Activated CD4-positive, CD25-positive, alpha-beta regulatory T cell treated with anti-CD3 and anti-CD28 coated beads, Interleukin-2, amount 50 U/mL, for 16 hours (primary cell): ENCODE data around the gene WIF1.

ENCODE experiments used
- DNase-seq: peaks from one replicate; pipeline ENCODE4 v3.0.0-alpha.2; 2020; ENCODE audit warnings: low read depth, low spot score

The WIF1 gene

GRCh38 chr12:65122703-65123102 lies 1.6 kb upstream of the WIF1 start:
- DNase-seq, result no peak

DNA sequence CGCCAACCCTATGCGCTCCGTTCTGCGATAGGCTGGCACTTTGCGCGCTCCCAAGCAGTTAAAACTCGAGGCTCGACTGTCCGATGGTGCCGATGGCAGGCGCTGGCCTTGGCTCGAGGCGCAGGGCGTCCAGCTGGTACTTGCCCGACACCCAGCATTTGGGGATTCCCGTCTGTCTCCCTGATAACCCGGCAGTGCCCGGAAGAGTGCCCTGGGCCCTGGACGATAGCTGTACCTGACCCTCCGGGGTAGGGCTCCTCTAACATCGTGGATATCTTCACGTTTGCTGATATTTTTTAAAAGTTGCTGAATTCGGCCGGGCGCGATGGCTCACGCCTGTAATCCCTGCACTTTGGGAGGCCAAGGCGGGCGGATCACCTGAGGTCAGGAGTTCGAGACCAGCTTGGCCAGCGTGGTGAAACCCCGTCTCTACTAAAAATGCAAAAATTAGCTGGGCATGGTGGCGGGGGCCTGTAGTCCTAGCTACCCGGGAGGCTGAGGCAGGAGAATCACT lies 908 bp upstream of the WIF1 start:
- no peak for DNase-seq

- no peak for DNase-seq
These were observed 2.0 kb downstream of the WIF1 start for GRCh38 chr12:65119063-65119462.

- no peak for DNase-seq
These were observed 7.5 kb downstream of the WIF1 start for GRCh38 chr12:65113621-65114035.

DNA sequence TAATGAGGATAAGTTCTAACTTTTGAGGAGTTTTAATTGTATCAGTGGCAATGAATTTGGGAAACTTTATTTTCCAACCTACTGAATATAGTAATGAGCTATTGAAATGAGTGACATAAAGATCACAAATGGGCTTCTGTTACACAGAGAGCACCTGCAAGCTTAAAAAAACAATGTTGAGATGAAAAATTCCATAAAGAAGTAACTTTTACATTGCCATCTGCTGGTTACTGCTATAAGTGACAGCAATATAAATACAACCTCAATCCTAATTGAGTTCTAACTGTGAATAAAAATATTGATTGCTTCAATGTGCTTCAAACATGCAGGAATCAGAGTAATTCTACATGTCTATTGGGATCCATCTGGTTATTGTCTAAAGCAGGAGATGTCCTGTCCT lies 14.2 kb downstream of the WIF1 start:
- DNase-seq, result no peak

GRCh38 chr12:65100140-65100539 lies 21.0 kb downstream of the WIF1 start:
- DNase-seq, result no peak

DNA sequence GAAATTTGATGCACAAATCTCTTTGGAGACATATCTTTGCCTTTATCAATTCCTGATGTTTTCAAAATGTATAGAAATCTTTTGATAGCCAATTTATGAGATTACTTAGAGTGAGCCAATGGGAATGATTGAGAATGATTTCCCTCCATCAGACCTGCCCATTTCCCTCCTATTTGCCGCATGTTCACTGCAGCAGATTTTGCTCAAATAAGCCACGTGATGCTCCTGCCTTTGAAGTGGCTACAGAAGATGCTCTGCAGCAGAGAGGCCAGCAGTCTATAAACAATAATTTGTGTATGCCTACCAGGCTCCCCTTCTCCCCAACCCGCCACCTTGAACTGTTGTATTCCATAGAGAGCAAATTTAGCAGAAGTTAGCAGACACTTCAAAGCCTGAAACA lies 21.9 kb downstream of the WIF1 start:
- no peak for DNase-seq

DNA sequence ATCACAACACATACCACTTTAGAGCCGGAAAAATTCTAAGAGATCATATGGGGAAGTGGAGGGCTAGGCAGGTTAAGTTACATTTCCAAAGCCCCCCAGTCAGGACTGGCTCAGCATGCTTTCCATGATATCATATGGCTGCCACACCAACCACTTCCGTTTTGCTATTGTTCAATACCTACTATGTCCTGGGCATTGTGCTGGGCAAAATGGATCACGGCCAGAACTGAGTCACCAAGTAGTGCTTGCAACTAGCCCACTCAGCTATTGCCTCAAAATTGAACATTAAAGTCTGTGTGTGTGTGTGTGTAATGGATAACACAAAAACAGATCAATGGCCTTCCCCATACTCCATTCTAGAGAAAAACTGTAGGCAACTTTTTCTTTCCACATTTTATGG lies 22.7 kb downstream of the WIF1 start:
- DNase-seq, result no peak

DNA sequence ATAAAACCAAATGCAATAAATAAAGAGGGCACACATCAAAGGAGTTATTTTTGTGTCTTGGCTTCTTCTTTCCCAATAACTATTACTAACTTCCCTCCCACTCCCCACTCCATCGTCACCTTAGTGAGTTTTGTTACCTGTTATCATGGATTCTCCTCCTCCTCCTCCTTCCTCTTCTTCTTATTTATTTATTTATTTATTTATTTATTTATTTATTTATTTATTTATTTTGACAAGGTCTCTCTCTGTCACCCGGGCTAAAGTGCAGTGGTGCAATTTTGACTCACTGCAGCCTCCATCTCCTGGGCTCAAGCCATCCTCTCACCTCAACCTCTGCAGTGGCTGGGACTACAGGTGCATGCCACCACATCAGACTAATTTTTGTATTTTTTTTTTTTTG lies 26.4 kb downstream of the WIF1 start:
- no peak for DNase-seq

- DNase-seq, result no peak
These were observed 27.5 kb downstream of the WIF1 start for GRCh38 chr12:65093606-65094005.

DNA sequence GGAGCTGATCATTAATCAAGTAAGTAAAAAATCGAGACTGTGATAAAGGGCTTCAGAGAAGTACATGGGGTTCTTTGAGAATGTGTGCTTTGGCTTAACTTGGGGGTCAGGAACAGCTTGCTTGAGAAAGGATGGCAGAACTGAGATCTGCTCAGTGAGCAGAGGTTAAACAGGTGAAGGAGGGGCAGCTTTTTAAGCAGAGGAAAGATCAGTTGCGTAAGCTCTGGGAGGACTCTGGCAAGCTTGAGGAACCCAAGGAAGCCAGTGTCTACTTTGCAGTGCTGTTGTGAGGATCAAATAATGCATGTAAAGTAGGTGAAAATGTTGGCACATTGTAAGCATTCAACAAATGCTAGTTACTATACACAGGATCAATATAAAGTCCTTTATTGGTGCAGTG lies 30.6 kb downstream of the WIF1 start:
- DNase-seq, result no peak

DNA sequence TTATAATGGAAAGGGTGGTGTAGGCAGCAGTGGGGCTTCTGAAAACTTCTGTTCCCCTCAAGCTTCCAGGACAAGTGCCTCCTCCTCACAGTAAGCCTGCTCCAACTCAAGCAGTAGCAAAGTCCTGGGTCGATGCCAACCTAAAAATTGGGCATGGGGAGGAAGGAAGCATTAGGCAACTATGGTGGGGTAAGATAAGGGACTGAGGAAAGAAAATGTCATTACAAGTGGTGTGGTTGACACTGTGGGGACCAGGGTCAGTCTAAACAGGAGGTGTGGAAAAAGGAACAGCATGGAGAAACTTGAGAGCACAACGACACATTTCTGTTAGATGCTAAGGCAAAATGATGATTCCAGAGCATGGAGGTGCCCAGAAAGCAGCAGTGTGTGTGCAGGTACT lies 34.9 kb downstream of the WIF1 start:
- DNase-seq, result no peak

GRCh38 chr12:65084579-65084978 lies 36.5 kb downstream of the WIF1 start:
- no peak for DNase-seq

- no peak for DNase-seq
These were observed 37.5 kb downstream of the WIF1 start for GRCh38 chr12:65083581-65083980.

DNA sequence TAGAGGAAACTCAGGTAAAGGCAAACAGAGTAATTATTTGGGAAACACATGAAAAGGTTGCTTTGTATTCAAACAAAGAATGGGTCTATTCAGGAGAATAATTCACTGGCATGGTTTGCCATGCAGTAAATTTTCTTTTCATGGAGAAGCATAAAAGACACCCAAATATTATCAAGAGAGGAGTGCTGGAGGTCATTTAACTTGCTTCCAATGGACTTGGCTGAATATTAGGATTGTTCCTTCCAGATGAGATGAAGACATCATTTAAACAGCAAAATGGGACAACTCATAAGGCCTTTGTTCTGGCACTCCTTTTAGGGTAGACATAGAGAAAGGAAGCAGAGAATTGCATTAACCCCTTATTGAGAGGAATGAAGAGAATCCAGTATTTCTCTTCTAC lies 38.7 kb downstream of the WIF1 start:
- DNase-seq, result no peak

GRCh38 chr12:65081496-65081895 lies 39.6 kb downstream of the WIF1 start:
- DNase-seq, result no peak

GRCh38 chr12:65074932-65075331 lies 46.2 kb downstream of the WIF1 start:
- no peak for DNase-seq

DNA sequence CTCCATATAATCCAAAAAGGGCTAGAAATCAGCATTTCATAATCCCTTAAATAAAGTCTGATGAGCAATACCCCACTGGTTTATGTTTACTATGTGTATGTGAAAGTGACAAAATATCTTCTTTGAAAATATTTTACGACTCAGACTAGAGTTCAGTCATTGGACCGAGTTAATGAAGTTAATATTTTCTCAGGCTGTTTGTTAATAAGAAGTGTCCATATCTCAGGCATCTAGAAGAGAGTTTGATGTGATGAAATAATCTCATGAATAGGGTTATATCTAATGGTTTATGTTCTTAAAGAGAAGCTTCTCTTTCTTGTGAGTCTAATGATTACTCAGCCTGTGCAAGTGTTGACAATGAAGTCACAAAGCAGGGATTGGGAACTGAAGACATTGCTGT lies 51.8 kb downstream of the WIF1 start:
- no peak for DNase-seq

GRCh38 chr12:65067383-65067782 lies 53.7 kb downstream of the WIF1 start:
- no peak for DNase-seq

DNA sequence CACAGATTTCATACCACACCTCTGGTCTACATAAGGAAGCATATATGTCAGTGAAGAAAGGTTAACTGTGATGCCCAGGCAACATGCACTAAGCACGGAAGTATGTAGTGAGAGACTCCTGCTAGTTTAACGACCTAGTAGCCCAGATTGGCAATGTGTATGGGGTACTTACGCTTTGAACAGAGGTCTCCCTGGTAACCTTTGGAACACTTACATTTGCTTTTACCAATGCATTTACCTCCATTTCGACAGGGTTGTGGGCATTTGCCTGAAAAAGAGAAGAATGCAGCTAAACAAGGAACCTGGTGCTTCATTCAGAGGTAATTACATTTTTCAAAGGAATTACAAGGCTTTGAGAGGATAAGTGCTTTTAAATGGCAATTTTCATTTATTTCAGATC lies 65.2 kb downstream of the WIF1 start:
- no peak for DNase-seq

GRCh38 chr12:65051218-65051617 lies 69.9 kb downstream of the WIF1 start:
- DNase-seq, result no peak

DNA sequence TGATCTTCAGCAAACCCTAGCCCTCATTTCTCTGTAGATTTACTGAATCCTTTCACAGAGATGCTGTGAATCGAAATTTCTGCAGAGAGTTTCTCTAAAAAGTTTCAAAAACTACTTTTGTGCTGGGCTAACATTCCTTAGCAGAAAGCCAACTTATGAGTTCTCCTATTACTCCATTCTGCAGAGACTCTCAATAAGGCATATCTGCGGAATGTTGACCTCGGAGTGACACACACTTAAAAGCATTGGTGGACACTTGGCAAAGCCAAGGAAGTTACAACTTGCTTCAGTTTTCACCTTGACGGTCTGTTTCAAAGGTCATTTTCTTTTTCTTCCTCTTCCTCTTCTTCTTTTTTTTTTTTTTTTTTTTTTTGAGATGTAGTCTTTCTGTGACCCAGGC lies 75.8 kb downstream of the WIF1 start:
- no peak for DNase-seq

DNA sequence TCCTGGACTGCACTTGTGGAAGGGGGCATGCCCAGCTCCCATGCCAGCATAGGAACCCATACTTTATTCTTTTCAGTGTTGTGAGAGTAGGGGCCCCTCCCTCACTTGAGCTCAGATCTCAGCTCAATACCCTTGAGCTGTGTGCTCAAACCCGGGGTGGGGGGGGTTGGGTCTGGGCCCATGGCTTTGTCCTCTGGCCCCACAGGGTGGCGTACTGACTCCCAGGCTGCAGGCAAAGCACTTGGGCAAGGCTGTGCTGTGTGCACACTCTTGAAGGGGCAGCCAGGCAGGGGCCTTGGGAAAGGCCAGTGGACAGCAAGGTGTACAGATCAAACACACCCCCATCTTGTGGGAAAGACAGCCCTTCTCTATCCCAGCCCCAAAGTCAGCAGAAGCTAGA lies 81.8 kb downstream of the WIF1 start:
- no peak for DNase-seq

GRCh38 chr12:65025136-65025535 lies 96.0 kb downstream of the WIF1 start:
- no peak for DNase-seq

DNA sequence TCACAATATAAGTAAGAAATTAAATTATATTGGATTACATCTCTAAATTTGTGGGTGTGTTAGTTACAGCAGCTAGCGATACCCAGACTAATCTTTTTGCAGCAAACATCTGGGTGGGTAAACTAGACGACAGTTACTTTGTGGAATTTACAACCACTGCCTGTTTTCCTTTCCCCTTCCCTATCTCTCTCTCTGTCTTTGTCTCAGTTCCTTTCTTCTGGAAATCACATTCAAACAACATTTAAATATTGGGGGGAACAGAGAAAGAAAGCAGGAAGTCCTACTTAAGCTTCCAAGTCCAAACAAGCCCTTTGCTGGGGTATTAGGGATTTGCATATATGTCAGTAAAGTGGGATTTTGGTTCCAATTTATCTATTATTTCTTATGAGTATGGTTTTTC lies 97.6 kb downstream of the WIF1 start:
- DNase-seq, result no peak
